Measurements from ENCODE around the gene ZSCAN9. TPM values are rescaled to one million over a fixed set of nuclear protein-coding genes. Genes with fewer than 3 reads are reported as not detected.
A peak's percentile ranks its signal among the peaks of the same experiment; 100 is the strongest.

The ZSCAN9 gene
- total and polyA plus RNA-seq, 2 of the 13 experiments (the other 11 are each of a cell fraction or from before 2014, with no cell fraction given): 14.6 to 17.8 TPM

- peak; percentile 50; the same call in 1 of the 2 replicates for TF ChIP-seq TSC22D2 (CRISPR knock-in tag; IDR thresholded peaks at IDR 0.05; ENCODE audit: borderline replicate concordance)
- TF ChIP-seq RNF2 (conservative IDR thresholded peaks at IDR 0.05; ENCODE audit: low read depth): no peak
- TF ChIP-seq TAF15 (IDR thresholded peaks at IDR 0.05; ENCODE audit: low read depth, low read length, poor library complexity, severe bottlenecking): no peak
- TF ChIP-seq ZHX2 (IDR thresholded peaks at IDR 0.05; ENCODE audit: low read depth): peak; percentile 21; the same call in 1 of the 2 replicates
- TF ChIP-seq ZHX2 (CRISPR knock-in tag; IDR thresholded peaks at IDR 0.05; ENCODE audit: borderline replicate concordance): no peak
- no peak for TF ChIP-seq U2AF2 (IDR thresholded peaks at IDR 0.05; ENCODE audit: low read depth, low read length)
- TF ChIP-seq ZNF550 (CRISPR knock-in tag; IDR thresholded peaks at IDR 0.05; ENCODE audit: borderline replicate concordance): no peak
- TF ChIP-seq ZNF740 (CRISPR knock-in tag; IDR thresholded peaks at IDR 0.05): no peak
- TF ChIP-seq GRHL1 (CRISPR knock-in tag; conservative IDR thresholded peaks at IDR 0.05): no peak
- TF ChIP-seq ZNF775 (CRISPR knock-in tag; IDR thresholded peaks at IDR 0.05; ENCODE audit: borderline replicate concordance): no peak
- TF ChIP-seq TMF1 (CRISPR knock-in tag; IDR thresholded peaks at IDR 0.05; ENCODE audit: low read depth): no peak
- no peak for TF ChIP-seq ZNF7 (CRISPR knock-in tag; IDR thresholded peaks at IDR 0.05)
- TF ChIP-seq ZNF335 (CRISPR knock-in tag; IDR thresholded peaks at IDR 0.05): peak; percentile 85
- no peak for TF ChIP-seq ATM (IDR thresholded peaks at IDR 0.05; ENCODE audit: borderline replicate concordance)
- no peak for TF ChIP-seq NFRKB (IDR thresholded peaks at IDR 0.05)
- TF ChIP-seq SIX4 (CRISPR knock-in tag; IDR thresholded peaks at IDR 0.05): peak; percentile 16; the same call in 1 of the 2 replicates
- TF ChIP-seq KAT7 (CRISPR knock-in tag; IDR thresholded peaks at IDR 0.05; ENCODE audit: borderline replicate concordance): peak; percentile 97
- no peak for TF ChIP-seq ZBTB14 (CRISPR knock-in tag; IDR thresholded peaks at IDR 0.05)
- TF ChIP-seq KDM5A (IDR thresholded peaks at IDR 0.05; ENCODE audit: borderline replicate concordance, low read length): peak; percentile 74; the same call in 1 of the 2 replicates
- TF ChIP-seq ZSCAN9 (CRISPR knock-in tag; IDR thresholded peaks at IDR 0.05; ENCODE audit: borderline replicate concordance): peak; percentile 15; the same call in 1 of the 2 replicates
- no peak for TF ChIP-seq ZFAT (CRISPR knock-in tag; conservative IDR thresholded peaks at IDR 0.05)
- no peak for TF ChIP-seq ZNF264 (CRISPR knock-in tag; IDR thresholded peaks at IDR 0.05)
Measured at GRCh38 chr6:28281288-28282064, 56.4 kb downstream of the ZSCAN9 start, which contains the start of gene PGBD1 (continued).
